Erythroblast (primary cell): ENCODE results near the gene CTBS.

Source experiments
- GATA1 ChIP-seq: IDR thresholded peaks from 2 replicates; pipeline ENCODE4 v1.6.1; 2011; ENCODE audit warnings: low read depth, mild to moderate bottlenecking, control low read depth, low read length, moderate library complexity
- POLR2A ChIP-seq: IDR thresholded peaks from 2 replicates; pipeline ENCODE4 v1.6.1; 2011; ENCODE audit warnings: mild to moderate bottlenecking, low read length

GRCh38 chr1:84613887-84614286 is 39.6 kb upstream of the CTBS start:
- TF ChIP-seq POLR2A (no peak), GATA1 (no peak)
